Measurements from ENCODE around the gene THRB. TPM values are rescaled to one million over a fixed set of nuclear protein-coding genes. Genes with fewer than 3 reads are reported as not detected.

The THRB gene
- polyA plus RNA-seq (2014; cell fraction: cytosol; rRNA removed): not detected in 2 replicates
- polyA plus RNA-seq (2014; cell fraction: nucleus; rRNA removed): not detected in 2 replicates

DNA sequence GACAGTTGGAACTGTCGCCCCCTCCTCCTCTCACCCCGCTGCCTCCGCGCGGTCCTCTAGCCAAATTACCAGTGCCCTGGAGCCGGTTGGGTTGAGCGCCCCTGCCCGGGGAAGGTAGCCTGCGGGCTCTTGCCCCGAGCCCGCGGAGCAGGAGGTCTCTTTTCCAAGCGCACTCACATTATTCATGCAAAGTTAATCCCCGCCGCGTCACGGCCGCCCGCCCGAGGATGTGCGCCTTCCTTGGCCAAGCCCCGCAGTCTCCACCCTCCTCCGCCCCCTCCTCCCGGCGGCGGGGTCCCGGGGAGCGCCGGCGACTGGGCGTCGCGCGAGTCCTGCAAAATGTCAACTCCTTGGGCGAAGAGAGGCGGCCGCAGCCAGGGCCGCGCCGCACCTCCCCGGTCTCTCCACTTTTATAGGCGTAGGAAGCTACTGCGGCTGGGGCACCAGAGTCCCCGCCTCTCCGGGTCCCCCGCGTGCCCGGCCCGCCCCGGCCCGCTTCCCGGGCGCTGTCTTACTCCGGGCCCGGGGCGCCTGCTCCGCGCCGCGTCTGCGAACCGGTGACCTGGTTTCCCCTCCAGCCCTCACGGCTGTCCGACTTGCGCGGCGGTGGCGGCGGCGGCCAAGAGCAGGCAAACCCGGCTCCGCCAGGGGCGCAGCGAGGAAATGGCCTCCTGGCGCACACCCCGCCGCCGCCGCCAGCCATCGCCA is at the start of gene THRB:
Gene THRB (minus strand): TSS at position 233 of the 708 bp plus-strand sequence.
- DNase-seq (ENCODE audit: low spot score): peak; percentile 40

DNA sequence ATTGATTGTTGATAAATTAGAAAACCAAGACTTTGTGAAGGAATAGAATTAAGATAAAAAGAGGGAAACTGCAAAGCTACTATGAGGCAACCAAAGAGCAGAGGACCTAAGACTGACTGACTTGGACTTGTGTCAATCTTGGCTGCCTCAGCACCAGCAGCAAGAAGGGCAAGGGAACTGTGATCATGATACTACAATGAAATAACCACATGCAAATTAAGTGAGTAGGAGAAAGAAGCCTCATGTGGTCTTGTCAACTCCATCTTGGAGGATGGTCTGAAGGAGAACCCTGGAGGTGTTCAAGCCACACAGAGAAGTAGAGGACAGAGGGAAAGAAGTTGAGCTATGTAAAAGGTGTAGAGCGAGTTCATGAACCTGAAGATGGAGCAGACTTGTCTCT is 47.3 kb upstream of the THRB start:
- no peak for DNase-seq (ENCODE audit: low spot score)

DNA sequence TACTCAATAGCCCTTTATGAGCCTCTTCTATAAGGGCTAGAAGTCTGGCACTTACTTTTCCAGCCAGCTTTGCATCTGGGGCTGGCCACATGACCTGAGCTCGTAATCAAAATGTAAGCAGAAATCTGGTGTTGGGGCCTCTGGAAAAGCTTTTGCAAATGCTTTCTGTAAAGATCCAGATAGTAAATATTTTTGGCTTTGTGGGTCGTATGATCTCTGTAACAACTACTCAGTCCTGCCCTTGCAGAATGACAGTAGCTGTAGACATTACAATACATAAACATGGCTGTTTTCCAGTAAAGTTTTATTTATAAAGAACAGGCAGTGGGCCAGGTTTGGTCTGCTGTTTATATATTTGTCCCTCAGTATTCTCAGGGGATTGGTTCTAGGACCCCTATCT is 46.2 kb upstream of the THRB start:
- no peak for DNase-seq (ENCODE audit: low spot score)

DNA sequence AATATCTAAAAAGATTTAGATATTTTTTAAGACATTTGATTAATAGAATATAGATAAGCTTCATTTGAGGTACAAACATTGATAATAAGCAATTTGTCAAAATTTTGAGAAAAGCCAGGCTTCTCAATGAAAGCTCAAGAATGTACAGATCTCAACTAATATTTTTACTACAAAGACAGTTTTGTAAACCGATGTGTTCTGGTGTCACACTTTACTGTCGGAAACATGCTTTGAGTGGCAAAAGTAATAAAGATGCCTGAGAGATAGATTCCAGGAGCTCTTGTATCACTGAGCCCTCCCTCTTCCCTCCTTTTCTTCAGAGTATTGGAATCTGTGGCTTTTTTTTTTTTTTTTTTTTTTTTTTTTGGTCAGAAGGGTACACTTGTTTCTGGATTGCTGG is 45.0 kb upstream of the THRB start:
- no peak for DNase-seq (ENCODE audit: low spot score)

DNA sequence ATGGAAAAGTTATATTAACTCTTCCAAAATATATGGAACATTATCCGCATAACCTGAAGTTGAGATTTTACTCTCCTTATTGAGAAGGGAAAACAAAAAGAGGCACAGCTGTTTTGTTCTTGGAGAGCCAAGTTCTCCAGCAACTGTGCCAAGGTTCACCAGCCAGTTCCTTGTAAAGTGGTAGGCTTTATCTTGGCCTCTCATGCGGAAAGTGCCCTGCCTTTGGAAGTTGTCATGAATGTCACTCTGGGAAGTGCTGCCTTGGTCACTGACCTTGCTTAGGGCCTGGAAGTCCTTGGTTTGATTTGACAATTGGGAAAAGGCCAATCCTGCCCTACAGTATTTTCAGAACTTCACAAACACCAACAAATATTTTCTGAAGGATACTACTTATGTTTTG is 44.2 kb upstream of the THRB start:
- DNase-seq (ENCODE audit: low spot score): no peak

DNA sequence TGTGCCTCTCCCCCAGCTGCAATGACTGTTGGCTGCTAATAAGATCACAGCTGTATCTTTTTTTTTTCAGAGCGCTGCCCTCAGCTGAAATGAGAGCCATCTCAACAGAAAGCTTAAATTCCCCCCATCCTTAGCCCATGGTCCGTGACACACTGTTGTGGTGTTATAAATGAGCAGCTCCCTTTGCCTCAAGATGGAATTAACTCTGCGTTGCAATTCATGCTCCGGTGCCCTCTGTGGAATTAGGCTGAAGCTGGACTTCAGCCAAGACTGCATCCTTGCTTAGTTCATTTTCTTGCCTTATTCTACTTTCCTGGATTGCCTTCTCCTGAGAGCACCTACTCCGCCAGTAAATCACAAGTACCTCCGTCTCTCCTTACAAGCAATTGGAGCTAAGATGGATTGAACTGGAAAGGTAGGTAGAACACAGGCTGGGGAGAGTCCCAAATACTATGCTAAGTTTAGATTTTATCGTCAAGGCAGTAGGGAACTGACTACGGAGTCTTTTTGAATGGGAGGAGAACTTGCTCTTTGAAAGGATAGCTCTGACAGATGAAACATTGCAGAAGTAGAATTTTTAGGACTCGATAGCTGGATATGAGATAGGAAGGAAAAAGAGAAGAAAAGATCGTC is 39.0 kb upstream of the THRB start:
- no peak for DNase-seq (ENCODE audit: low spot score)

DNA sequence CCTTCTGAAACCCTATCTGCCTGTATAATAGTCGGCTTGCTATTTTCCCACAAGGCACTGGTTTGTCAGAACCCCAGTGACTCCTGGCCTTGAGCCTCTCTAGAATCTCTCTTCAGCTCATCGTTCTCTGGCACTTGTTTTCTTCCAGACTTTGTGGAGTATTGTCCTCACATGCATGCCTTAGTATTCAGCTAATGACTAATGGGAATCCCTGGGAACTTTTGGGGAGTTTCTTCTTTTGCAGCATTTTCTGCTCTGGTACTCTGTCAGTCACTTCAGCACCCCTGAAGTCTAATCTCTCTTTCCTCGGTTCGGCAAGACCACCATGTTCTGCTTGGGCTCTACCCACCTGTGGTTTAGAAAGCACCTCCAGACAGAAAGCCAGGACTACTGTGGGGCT is 35.8 kb upstream of the THRB start:
- no peak for DNase-seq (ENCODE audit: low spot score)

DNA sequence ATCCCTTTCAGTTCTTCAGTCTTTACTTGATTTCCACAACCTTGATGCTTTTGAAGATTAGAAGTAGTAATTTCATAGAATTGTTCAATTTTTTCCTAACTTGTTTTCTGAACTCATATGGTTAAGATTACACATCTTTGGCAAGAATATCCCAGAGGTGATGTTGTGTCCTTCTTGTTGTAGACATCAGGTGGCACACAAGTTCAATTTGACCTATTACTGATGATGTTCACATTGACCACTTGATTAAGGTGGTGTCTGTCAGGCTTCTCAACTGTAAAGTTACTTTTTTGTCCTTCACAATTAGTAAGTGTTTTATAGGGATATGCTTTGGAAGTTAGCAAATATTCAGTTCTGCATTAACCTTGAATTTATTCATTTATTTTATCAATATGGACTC is 34.6 kb upstream of the THRB start:
- no peak for DNase-seq (ENCODE audit: low spot score)

DNA sequence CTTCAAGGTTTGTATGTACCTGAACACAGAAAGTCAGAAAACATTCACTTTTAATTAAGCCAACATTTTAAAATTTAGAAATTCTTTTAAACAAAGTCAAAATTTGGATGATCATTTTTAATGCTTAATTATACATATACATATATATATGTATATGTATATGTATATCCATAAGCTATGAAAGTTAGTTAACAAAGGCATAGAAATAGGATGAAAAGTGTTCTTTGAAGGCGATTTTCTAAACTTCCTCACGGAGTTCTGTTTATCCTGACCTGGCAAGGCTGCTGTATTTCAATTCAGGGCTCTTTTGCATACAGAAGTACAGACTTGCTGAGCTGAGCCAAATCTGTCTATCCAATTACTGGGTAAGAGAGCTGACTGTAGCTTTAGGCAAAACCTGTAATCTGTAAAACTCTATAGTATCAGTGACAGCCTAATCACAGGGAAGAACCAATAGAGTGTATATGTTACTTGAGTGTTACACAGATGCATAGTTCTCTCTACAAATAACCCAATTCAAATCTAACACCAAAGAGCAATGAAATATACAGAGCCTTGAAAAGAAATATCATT is 32.1 kb upstream of the THRB start:
- no peak for DNase-seq (ENCODE audit: low spot score)

DNA sequence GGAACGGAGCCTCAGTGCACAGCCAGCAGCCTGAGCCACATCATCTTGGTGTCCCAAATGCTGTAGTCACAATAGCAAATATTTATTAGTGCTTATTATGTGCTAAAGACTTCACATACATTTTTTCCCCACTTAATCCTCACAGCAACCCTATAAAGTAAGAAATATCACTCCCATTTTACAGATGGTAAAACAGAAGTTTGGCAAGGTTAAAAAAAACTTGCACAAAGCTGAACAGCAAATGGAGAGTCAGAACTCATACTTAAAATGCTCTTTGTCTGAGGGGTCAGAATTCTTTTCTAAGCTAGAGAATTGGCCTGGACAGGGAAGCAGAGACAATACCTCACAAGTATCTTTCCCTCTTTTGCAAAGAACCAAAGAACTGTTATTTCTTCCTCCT is 30.9 kb upstream of the THRB start:
- DNase-seq (ENCODE audit: low spot score): no peak

DNA sequence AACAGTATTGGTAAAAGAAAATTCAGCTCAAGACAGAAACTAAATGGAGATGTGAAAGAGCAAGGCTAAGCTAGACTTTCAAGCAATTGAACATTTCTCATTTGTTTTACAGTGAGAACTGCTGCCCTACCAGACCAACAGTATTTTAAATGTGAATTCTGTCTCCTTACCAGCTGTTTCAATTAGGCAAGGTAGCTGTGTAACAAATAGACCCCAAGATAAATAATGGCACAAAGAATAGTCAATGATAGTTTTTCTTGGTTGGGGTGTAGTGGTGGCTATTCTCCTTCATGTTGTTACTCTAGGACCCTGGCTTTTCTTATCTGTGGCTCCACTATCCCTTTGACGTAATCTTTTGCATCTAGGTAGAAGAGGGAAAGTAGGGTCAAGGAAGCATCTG is 30.4 kb upstream of the THRB start:
- DNase-seq (ENCODE audit: low spot score): no peak

DNA sequence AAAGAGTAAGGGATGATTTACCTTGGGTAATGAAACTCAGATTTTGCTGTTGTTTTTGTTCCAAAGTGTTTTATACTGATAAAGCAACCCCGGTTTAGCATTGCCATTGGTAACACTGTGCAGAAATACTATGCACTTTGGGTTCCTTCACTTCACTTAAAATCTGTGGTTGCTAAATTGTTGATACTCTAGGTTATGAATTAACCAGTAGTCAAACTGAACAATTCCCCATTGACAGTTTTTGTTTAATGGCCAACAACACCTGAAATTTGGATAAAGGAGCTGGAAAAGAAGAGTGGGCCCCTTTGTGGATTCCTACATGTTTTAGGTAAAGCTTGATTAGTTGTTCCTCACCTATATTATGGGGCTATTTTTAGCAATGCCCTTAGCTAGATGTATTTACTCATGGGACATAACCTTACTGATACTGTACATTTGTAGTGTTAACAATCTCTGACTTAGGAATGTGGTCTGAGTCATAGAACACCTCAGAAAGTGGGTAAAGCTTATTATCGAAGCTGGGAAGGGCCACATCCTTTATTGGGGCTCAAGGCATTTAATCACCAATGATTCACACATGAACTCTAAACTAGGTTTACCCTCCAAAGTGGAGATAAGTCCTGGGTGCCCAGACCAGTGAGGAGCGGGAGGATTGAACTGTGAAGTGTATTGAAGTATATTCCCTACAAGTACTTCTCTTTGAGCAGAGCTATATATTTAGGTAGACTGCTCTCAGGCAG is 29.5 kb upstream of the THRB start:
- no peak for DNase-seq (ENCODE audit: low spot score)

DNA sequence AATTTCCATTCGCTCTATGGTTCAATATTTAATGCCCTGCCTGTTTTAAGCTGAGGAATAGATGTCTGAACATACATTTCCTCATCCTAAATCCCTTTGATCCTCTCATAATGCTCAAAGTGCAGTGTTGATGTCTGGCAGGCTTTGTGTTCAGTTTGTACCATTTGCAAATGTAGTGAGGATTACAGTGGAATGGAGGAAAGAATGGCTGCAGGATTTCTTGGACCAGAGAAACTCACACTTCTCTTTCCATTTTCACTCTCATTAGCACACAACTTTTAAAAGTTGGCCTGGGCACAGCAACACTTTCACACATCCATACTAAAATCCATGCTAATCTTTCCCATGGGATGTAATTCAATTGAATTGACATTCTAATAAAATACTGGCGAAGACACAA is 28.6 kb upstream of the THRB start:
- no peak for DNase-seq (ENCODE audit: low spot score)

DNA sequence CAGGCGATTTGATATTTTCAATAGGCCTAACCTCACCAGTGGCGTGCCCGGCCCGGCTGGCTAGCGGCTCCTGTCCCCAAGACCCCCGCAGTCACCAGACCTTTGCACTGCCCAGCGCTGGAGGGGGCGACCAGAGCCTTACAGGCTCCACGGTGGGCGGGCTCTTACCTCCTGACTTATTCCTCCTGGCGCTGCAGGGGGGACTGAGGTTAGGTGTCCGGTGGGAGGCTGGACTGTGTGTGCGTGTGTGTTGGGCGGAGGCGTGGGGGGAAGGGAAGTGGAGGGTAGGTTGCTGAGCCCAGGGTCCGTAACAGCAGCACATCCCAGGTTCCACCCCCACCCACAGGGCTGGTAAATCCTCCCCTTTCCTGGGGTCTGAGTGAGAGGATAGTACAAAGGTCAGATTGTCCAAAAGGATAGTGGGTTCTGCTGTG is 27.5 kb upstream of the THRB start:
- DNase-seq (ENCODE audit: low spot score): peak; percentile 15

DNA sequence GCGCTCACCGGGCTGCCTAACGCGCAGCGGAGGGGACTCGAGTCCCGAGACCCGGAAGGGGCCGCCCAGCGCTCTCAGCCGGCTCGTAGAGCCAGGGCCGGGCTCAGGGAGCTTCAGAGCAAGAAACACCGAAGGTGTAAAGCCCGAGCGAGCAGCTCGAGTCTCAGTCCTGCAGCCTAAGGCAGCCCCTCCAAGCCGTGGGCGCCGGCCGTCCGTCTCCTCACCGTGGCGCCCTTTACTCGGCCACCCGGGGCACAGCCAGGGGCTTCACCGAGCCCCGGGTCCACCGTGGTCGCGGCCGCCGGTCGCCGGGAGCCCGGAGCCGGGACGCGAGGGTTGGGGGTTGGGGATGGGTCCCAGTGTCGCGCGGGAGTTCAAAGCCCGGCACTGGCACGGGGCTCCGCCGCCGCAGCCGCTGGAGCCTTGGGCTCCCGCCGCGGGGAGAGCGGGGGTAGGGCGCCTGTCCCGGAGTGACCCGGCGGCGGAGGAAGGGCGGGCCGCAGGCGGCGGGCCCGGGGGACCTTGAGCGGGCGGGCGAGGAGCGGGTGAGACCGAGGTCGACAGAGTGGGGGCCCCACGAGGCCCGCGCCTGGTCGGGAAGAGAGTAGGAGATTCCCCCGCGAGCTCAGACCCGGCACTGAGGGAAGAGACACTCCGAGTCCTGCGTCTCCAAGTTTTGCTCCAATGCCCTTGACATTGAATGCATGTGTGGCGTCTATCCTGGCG is 26.9 kb upstream of the THRB start:
- DNase-seq (ENCODE audit: low spot score): peak; percentile 31

DNA sequence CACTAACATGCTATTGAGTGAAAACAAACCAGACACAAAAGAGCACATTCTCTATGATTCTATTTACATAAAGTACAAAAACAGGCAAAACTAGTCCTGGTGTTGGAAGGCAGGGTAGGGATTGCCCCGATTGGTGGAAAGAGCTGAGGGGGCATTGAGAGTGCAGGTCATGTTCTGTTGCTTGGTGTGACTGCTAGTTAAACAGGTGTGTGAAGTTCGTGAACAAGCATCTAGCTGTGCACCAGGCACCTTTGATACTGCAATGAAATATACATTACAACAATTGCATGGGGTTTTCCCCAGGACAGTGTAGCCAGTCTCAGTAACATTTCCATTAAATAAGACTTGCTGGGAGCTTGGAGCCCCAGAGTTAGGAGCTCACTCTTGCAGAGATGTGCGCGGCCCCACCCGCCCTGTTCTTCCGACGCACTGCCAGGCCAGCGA is 26.3 kb upstream of the THRB start:
- peak; percentile 6 for DNase-seq (ENCODE audit: low spot score)

DNA sequence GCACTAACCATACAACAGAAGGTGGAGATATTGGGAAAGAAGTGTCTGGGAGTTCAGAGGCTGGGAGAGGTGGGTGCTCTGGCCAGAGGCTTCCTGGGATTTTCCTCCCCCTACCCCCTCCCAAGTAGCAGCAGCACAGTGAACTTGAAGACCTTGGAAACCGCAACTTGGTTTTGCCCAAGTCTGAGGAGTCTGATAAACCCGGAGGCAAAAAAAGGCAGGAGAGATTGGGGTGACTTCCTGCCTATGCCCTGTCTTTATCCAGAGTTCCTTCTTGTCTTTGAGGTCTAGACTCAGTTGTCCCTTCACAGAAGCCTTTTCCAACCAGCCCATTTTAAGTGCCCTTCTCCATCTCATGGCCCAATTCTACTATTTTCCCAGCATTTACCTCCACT is 25.4 kb upstream of the THRB start:
- no peak for DNase-seq (ENCODE audit: low spot score)

DNA sequence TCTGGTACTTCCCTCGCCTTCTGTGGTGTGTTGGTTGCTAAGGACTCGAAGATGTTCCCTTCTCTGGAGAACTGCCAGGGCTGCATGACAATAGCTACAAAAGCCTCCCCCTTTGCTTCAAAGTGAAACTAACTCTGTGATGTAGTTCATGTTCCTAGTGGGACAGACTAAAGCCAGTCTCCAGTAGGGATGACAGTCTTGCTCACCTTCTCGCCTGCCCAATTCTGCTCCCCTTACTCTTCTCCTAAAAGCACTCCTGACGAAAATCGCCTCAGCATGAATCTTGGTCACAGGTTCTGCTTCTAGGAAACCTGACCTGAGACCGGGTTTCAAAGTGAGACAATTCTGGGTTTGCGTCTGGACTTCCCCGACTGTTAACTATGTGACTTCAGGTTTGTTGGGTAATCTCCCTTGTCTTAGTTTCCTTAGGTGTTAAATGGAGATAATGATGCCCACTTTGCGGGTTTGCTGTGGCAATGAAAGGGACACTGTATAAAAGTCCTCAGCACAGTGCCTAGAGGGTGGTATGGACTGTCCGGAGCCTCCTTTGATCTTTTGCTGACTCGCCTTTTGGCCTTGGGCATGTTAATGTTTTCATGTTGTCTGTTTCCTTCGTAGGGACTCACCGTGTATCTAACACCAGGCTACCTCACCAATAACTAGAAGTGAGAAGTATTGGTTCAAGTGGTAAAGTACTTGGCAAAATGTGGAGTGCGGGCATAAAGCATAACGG is 24.9 kb upstream of the THRB start:
- no peak for DNase-seq (ENCODE audit: low spot score)

DNA sequence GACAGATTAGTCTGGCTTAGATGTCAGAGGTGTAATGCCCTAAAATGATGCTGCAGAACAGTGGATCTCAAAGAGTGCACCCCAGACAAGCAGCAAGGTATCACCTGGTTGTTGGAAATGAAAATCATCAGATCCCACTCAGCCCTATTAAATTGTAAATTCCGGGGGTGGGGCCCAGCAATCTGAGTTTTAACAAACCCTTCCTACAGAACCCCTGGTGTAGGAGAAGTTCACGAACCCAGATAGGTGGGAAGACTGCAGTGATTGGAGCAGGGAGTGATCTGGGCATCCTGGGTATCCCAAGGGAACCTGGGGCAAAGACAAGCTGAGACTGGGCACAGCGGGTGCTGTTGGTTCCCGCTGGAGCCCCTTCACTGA is 24.3 kb upstream of the THRB start:
- DNase-seq (ENCODE audit: low spot score): no peak

DNA sequence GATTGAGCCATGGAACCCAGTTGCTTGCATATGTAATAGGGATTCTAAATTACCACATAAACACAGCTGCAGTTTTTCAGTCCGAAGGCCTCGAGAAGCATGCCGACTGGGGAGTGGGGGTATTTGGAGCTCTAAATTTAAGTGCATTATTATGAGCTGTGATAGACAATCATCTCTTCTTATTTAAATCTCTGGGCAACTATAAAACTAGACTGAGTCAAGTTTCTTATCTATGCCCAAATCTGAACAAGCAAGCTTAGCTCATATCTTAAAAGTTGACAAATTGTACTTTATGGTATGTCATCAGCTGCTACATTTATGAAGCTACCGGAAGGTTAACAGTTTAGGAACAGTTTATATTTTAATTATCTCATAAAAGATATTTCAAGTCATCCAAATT is 19.5 kb upstream of the THRB start:
- no peak for DNase-seq (ENCODE audit: low spot score)

DNA sequence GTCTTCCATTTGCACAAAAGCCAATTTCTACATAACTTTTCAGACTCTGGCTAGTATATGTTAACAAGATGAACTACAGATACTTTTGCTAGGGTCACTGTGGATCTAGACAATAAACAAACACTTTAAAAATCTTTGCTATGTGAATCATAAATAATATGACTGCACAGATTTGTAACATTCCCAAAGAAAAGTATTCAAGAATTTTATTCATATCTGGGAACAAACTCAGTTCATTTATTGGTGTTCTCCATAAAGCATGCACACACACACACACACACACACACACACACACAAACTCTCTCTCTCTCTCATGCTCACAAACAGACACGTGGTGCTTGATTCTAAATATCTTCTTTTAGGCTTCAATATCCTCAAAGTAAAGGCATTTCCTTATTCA is 18.8 kb upstream of the THRB start:
- DNase-seq (ENCODE audit: low spot score): no peak

All from SK-N-DZ (cell line).